ENCODE results near the gene COMMD9.
A peak's percentile ranks its signal among the peaks of the same experiment; 100 is the strongest.

Gene COMMD9

GRCh38 chr11:36295926-36296325, 6.7 kb upstream of the COMMD9 start, which contains the start of gene PRR5L:
Gene PRR5L (plus strand): TSS chr11:36296288. CDS start chr11:36401122, 104,834 bp downstream.
- DNase-seq = no peak

GRCh38 chr11:36292311-36292722, 3.1 kb upstream of the COMMD9 start:
- DNase-seq = no peak

- no peak for DNase-seq
Measured at GRCh38 chr11:36288442-36289225, 590 bp downstream of the COMMD9 start.

- DNase-seq = no peak
Measured at GRCh38 chr11:36282926-36283325, 6.3 kb downstream of the COMMD9 start.

GRCh38 chr11:36281850-36282249, 7.4 kb downstream of the COMMD9 start:
- DNase-seq = no peak

- no peak for DNase-seq
Measured at GRCh38 chr11:36280531-36280930, 8.7 kb downstream of the COMMD9 start.

GRCh38 chr11:36278531-36279282, 10.5 kb downstream of the COMMD9 start:
- DNase-seq = no peak

- DNase-seq = no peak
Measured at GRCh38 chr11:36274414-36274813, 14.8 kb downstream of the COMMD9 start.

- DNase-seq = no peak
Measured at GRCh38 chr11:36273110-36273509, 16.1 kb downstream of the COMMD9 start.

GRCh38 chr11:36271794-36272407, 17.3 kb downstream of the COMMD9 start:
- DNase-seq = no peak

GRCh38 chr11:36270701-36271100, 18.5 kb downstream of the COMMD9 start:
- DNase-seq = no peak

- no peak for DNase-seq
Measured at GRCh38 chr11:36268337-36268985, 20.8 kb downstream of the COMMD9 start.

GRCh38 chr11:36266767-36267166, 22.5 kb downstream of the COMMD9 start:
- DNase-seq = no peak

GRCh38 chr11:36265793-36266628, 23.2 kb downstream of the COMMD9 start:
- peak; percentile 54 for DNase-seq

- no peak for DNase-seq
Measured at GRCh38 chr11:36264973-36265344, 24.3 kb downstream of the COMMD9 start.

- no peak for DNase-seq
Measured at GRCh38 chr11:36264011-36264972, 24.9 kb downstream of the COMMD9 start.

GRCh38 chr11:36261094-36261493, 28.1 kb downstream of the COMMD9 start:
- DNase-seq = no peak

GRCh38 chr11:36258730-36259360, 30.4 kb downstream of the COMMD9 start:
- DNase-seq = peak; percentile 2

GRCh38 chr11:36257351-36257750, 31.9 kb downstream of the COMMD9 start:
- no peak for DNase-seq

- DNase-seq = no peak
Measured at GRCh38 chr11:36254713-36255112, 34.5 kb downstream of the COMMD9 start.

GRCh38 chr11:36253238-36253637, 36.0 kb downstream of the COMMD9 start:
- DNase-seq = no peak
